ENCODE data around the gene SHISA9.

The SHISA9 gene

GRCh38 chr16:13061691-13062090, 160.3 kb downstream of the SHISA9 start:
- TF ChIP-seq CTCF (conservative IDR thresholded peaks at IDR 0.05; ENCODE audit: low read depth, low read length) = no peak
- H3K4me3 ChIP-seq (ENCODE audit: low read depth, low read length) = no peak overlapping the region
- no peak for DNase-seq (ENCODE audit: low read depth)

GRCh38 chr16:13062219-13062618, 160.8 kb downstream of the SHISA9 start:
- no peak overlapping the region for H3K4me3 ChIP-seq (ENCODE audit: low read depth, low read length)
- TF ChIP-seq CTCF (conservative IDR thresholded peaks at IDR 0.05; ENCODE audit: low read depth, low read length) = no peak
- no peak for DNase-seq (ENCODE audit: low read depth)

- no peak for TF ChIP-seq CTCF (conservative IDR thresholded peaks at IDR 0.05; ENCODE audit: low read depth, low read length)
- DNase-seq (ENCODE audit: low read depth) = no peak
- no peak overlapping the region for H3K4me3 ChIP-seq (ENCODE audit: low read depth, low read length)
Measured at GRCh38 chr16:13063457-13063856, 162.1 kb downstream of the SHISA9 start.

- no peak for TF ChIP-seq CTCF (conservative IDR thresholded peaks at IDR 0.05; ENCODE audit: low read depth, low read length)
- no peak for DNase-seq (ENCODE audit: low read depth)
Measured at GRCh38 chr16:13064821-13065220, 163.4 kb downstream of the SHISA9 start.

GRCh38 chr16:13067648-13068047, 166.2 kb downstream of the SHISA9 start:
- DNase-seq (ENCODE audit: low read depth) = no peak
- TF ChIP-seq CTCF (conservative IDR thresholded peaks at IDR 0.05; ENCODE audit: low read depth, low read length) = no peak

More at GRCh38 chr16:13064821-13065220, 163.4 kb downstream of the SHISA9 start:
- no peak overlapping the region for H3K4me3 ChIP-seq (ENCODE audit: low read depth, low read length)

GRCh38 chr16:13068912-13069583, 167.7 kb downstream of the SHISA9 start:
- TF ChIP-seq CTCF (conservative IDR thresholded peaks at IDR 0.05; ENCODE audit: low read depth, low read length) = no peak

More at GRCh38 chr16:13067648-13068047, 166.2 kb downstream of the SHISA9 start:
- H3K4me3 ChIP-seq (ENCODE audit: low read depth, low read length) = no peak overlapping the region

GRCh38 chr16:13070268-13070667, 168.9 kb downstream of the SHISA9 start:
- H3K4me3 ChIP-seq (ENCODE audit: low read depth, low read length) = no peak overlapping the region
- no peak for TF ChIP-seq CTCF (conservative IDR thresholded peaks at IDR 0.05; ENCODE audit: low read depth, low read length)
- DNase-seq (ENCODE audit: low read depth) = no peak

More at GRCh38 chr16:13068912-13069583, 167.7 kb downstream of the SHISA9 start:
- no peak for DNase-seq (ENCODE audit: low read depth)
- H3K4me3 ChIP-seq (ENCODE audit: low read depth, low read length) = no peak overlapping the region

Measured in choroid plexus epithelial cell (primary cell).